Mesenchymal stem cell (in vitro differentiated cells and primary cell): Measurements from ENCODE around the gene SHF.

Experiments
- DNase-seq: peaks from one replicate; pipeline ENCODE4 v3.0.0-alpha.2; 2013
- H2AFZ ChIP-seq: one replicate; pipeline ENCODE4 v1.6.1; 2013; ENCODE audit warnings: low read depth, mild to moderate bottlenecking, control low read depth, inconsistent platforms, low read length, moderate library complexity
- H2AK5ac ChIP-seq: 2 replicates; pipeline ENCODE4 v1.6.1; 2013; ENCODE audit warnings: low read length, moderate library complexity, mild to moderate bottlenecking, inconsistent platforms; ENCODE audit not compliant: severe bottlenecking
- H2BK120ac ChIP-seq: one replicate; pipeline ENCODE4 v1.6.1; 2013; ENCODE audit warnings: low read depth, mild to moderate bottlenecking, inconsistent platforms, low read length, moderate library complexity
- H2BK12ac ChIP-seq, 2 experiments: one replicate each; pipeline ENCODE4 v1.6.1; 2013; ENCODE audit warnings: inconsistent platforms in 2 of 2, low read length in 2 of 2, mild to moderate bottlenecking in 2 of 2, moderate library complexity in 2 of 2, control low read depth in 1 of 2
- H2BK15ac ChIP-seq: one replicate; pipeline ENCODE4 v1.6.1; 2013; ENCODE audit warnings: mild to moderate bottlenecking, low read depth, inconsistent platforms; ENCODE audit not compliant: poor library complexity, severe bottlenecking
- H2BK5ac ChIP-seq: 2 replicates; pipeline ENCODE4 v1.6.1; 2013; ENCODE audit warnings: low read depth, mild to moderate bottlenecking, low read length, control low read depth, inconsistent platforms; ENCODE audit not compliant: poor library complexity, severe bottlenecking
- H3K14ac ChIP-seq, 2 experiments: one replicate each; pipeline ENCODE4 v1.6.1; 2013; ENCODE audit warnings: inconsistent platforms in 2 of 2, low read length in 2 of 2, control low read depth in 1 of 2, mild to moderate bottlenecking in 1 of 2, moderate library complexity in 1 of 2
- H3K18ac ChIP-seq, 2 experiments: one replicate each; pipeline ENCODE4 v1.6.1; 2013; ENCODE audit warnings: inconsistent platforms in 2 of 2, low read length in 2 of 2, control low read depth in 1 of 2, low read depth in 1 of 2, mild to moderate bottlenecking in 1 of 2
- H3K23ac ChIP-seq, 2 experiments: one replicate each; pipeline ENCODE4 v1.6.1; 2013; ENCODE audit warnings: inconsistent platforms in 2 of 2, low read length in 2 of 2, mild to moderate bottlenecking in 2 of 2, moderate library complexity in 2 of 2, control low read depth in 1 of 2
- H3K27ac ChIP-seq: 2 replicates; pipeline ENCODE4 v1.5.1; 2013; ENCODE audit warnings: mild to moderate bottlenecking, moderate library complexity, low read length, control low read depth, inconsistent platforms; ENCODE audit not compliant: poor library complexity, severe bottlenecking
- H3K27me3 ChIP-seq, 2 experiments: 2 replicates each; pipeline versions ENCODE4 v1.6.1 to v1.7.0; 2013; ENCODE audit warnings: low read length in 2 of 2, mild to moderate bottlenecking in 2 of 2, moderate library complexity in 2 of 2, control low read depth in 1 of 2, inconsistent platforms in 1 of 2; ENCODE audit not compliant: control insufficient read depth in 1 of 2, insufficient read depth in 1 of 2
- H3K36me3 ChIP-seq, 2 experiments: 2 replicates each; pipeline versions ENCODE4 v1.6.1 to v1.7.0; 2013; ENCODE audit warnings: low read length in 2 of 2, control low read depth in 1 of 2, inconsistent platforms in 1 of 2, low read depth in 1 of 2, mild to moderate bottlenecking in 1 of 2; ENCODE audit not compliant: insufficient read depth in 2 of 2, control insufficient read depth in 1 of 2
- H3K4ac ChIP-seq, 2 experiments: one replicate each; pipeline ENCODE4 v1.6.1; 2013; ENCODE audit warnings: inconsistent platforms in 2 of 2, low read length in 2 of 2, mild to moderate bottlenecking in 2 of 2, moderate library complexity in 2 of 2, control low read depth in 1 of 2, low read depth in 1 of 2
- H3K4me1 ChIP-seq: 2 replicates; pipeline ENCODE4 v1.6.1; 2013; ENCODE audit warnings: low read depth, low read length, control low read depth; ENCODE audit not compliant: control insufficient read depth, insufficient read depth
- H3K4me2 ChIP-seq: 2 replicates; pipeline ENCODE4 v1.6.1; 2013; ENCODE audit warnings: low read length, mild to moderate bottlenecking, inconsistent platforms; ENCODE audit not compliant: poor library complexity, severe bottlenecking
- H3K4me3 ChIP-seq, 2 experiments: 2 replicates each; pipeline versions ENCODE4 v1.5.1 to v1.7.0; 2013; ENCODE audit warnings: low read length in 2 of 2, mild to moderate bottlenecking in 2 of 2, control low read depth in 1 of 2, low read depth in 1 of 2; ENCODE audit not compliant: insufficient read depth in 1 of 2
- H3K79me1 ChIP-seq: replicated peaks from 2 replicates; pipeline ENCODE4 v1.6.1; 2013; ENCODE audit warnings: mild to moderate bottlenecking, control low read depth, low read length, inconsistent platforms; ENCODE audit not compliant: poor library complexity, severe bottlenecking
- H3K9ac ChIP-seq: 2 replicates; pipeline ENCODE4 v1.7.0; 2013; ENCODE audit warnings: mild to moderate bottlenecking, low read length, moderate library complexity
- H3K9me3 ChIP-seq: 2 replicates; pipeline ENCODE4 v1.7.0; 2013; ENCODE audit warnings: mild to moderate bottlenecking, low read length; ENCODE audit not compliant: control insufficient read depth
- H4K8ac ChIP-seq: one replicate; pipeline ENCODE4 v1.6.1; 2013; ENCODE audit warnings: inconsistent platforms, mild to moderate bottlenecking, low read length, moderate library complexity
- H4K91ac ChIP-seq: one replicate; pipeline ENCODE4 v1.6.1; 2013; ENCODE audit warnings: mild to moderate bottlenecking, low read length, inconsistent platforms
- WGBS: methylation state at CpG from one replicate; pipeline ENCODE4 v1.1.7; 2013; ENCODE audit warnings: mixed read lengths; 5-methylcytosine and 5-hydroxymethylcytosine counted together

Gene SHF

DNA sequence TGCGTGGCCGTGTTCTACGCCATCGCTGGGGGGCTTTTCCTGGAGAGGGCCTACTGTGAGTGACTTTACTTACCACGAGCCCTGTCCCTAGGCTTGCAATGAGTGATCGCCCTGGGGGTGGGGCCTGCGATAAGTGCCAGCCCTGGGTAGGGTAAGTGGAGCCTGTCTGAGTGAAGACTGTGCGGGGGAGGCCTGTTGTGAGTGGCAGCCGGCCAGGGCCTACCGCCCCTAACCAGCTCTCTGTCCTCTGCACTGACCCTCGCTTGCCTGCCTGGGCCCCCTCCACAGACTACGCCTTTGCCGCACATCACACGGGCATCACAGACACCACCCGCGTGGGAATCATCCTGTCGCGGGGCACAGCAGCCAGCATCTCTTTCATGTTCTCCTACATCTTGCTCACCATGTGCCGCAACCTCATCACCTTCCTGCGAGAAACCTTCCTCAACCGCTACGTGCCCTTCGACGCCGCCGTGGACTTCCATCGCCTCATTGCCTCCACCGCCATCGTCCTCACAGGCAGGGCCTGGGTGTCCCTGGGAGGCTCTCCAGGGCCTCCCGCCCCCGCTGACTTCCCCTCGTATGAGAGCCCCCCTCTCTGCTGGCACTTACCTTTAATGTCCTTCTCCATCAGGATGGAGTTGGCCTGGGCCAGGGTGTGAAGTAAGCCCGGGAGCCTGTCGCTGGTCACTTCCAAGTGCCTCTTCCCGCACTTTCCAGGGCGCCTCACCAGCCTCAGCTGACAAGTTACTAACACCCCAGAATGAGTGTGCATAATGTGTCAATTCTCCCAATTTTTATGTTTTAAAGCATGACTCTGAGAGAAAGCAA is 35.6 kb downstream of the SHF start:
- Histone ChIP-seq H3K23ac (no peak overlapping the region), H3K4me3 (no peak overlapping the region), H2AFZ (no peak overlapping the region), H3K27me3 (peaks cover 0 to 7% of the 10 kb centered on the region in 2 experiments), H3K18ac (no peak overlapping the region), H4K8ac (no peak overlapping the region), H2AK5ac (no peak overlapping the region), H3K14ac (peak overlapping the region in 1 of 2 experiments; percentile 38), H2BK5ac (no peak overlapping the region), H2BK120ac (no peak overlapping the region), H3K9me3 (no peaks in the 10 kb centered on the region), H3K9ac (no peak overlapping the region), H3K4me1 (peaks cover 6% of the 10 kb centered on the region), H3K79me1 (no peaks in the 10 kb centered on the region), H3K4me2 (no peak overlapping the region), H2BK12ac (no peak overlapping the region), H3K36me3 (peaks cover 4 to 13% of the 10 kb centered on the region in 2 experiments), H4K91ac (no peak overlapping the region), H2BK15ac (no peak overlapping the region), H3K4ac (no peak overlapping the region), H3K27ac (no peak overlapping the region)
- no peak for DNase-seq
- WGBS: 93% methylated on average over 32 of the region's 36 CpGs

DNA sequence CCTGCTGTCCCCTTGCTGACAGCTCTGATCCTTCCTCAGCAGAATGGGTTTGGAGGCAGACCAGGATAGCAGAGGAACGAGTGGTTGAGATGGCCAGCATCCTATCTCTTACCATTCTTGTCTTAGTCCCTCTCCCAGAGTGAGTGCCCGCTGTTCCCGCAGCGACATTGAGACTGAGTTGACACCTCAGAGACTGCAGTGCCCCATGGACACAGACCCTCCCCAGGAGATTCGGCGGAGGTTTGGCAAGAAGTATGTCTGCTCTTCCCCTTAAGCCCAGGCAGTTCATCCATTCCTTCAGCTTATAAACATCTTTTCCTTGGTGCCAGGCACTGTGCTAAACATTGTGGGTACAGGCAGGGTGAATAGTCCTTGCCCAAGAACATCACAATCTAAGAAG is 36.8 kb downstream of the SHF start:
- no peak overlapping the region for H3K9ac ChIP-seq
- H3K14ac ChIP-seq: no peak overlapping the region
- no peak overlapping the region for H3K27ac ChIP-seq
- no peak overlapping the region for H3K23ac ChIP-seq
- H4K8ac ChIP-seq: no peak overlapping the region
- H3K9me3 ChIP-seq: no peaks in the 10 kb centered on the region
- H3K36me3 ChIP-seq: peaks cover 4 to 13% of the 10 kb centered on the region in 2 experiments
- WGBS: 96% methylated on average over 6 of the region's 6 CpGs
- H3K27me3 ChIP-seq: peaks cover 0 to 15% of the 10 kb centered on the region in 2 experiments
- H3K18ac ChIP-seq: no peak overlapping the region
- H2BK120ac ChIP-seq: no peak overlapping the region
- no peak overlapping the region for H2BK12ac ChIP-seq
- H2AK5ac ChIP-seq: no peak overlapping the region
- H3K4ac ChIP-seq: no peak overlapping the region
- no peak overlapping the region for H4K91ac ChIP-seq
- H3K4me1 ChIP-seq: peaks cover 6% of the 10 kb centered on the region
- no peak overlapping the region for H2BK15ac ChIP-seq
- no peak overlapping the region for H2BK5ac ChIP-seq
- no peaks in the 10 kb centered on the region for H3K79me1 ChIP-seq
- H2AFZ ChIP-seq: no peak overlapping the region
- no peak overlapping the region for H3K4me3 ChIP-seq
- no peak overlapping the region for H3K4me2 ChIP-seq
- no peak for DNase-seq

DNA sequence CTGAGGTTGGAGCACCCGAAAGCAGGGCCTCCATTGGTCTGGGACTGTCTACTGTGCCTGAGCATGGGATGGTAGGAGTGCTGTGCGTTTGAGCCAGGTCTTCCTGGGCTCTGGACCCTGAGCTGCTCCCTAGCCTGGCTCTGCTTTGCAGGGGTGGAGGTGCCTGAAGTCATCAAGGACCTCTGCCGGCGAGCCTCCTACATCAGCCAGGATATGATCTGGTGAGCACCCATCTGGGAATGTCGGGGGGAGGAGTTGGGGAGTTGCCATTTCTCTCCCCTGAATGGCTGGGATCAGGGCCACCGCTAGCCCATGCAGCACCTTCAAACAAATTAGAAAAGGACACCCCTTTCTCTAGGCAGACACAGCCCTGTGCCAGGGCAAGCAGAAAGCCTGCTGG is 37.3 kb downstream of the SHF start:
- H3K4me2 ChIP-seq: no peak overlapping the region
- H3K9me3 ChIP-seq: no peaks in the 10 kb centered on the region
- H3K9ac ChIP-seq: no peak overlapping the region
- peaks cover 6% of the 10 kb centered on the region for H3K4me1 ChIP-seq
- H3K4me3 ChIP-seq: no peak overlapping the region
- peaks cover 0 to 17% of the 10 kb centered on the region in 2 experiments for H3K27me3 ChIP-seq
- no peak overlapping the region for H2AFZ ChIP-seq
- peaks cover 4 to 13% of the 10 kb centered on the region in 2 experiments for H3K36me3 ChIP-seq
- H3K18ac ChIP-seq: no peak overlapping the region
- no peak overlapping the region for H2BK120ac ChIP-seq
- H2AK5ac ChIP-seq: no peak overlapping the region
- no peak for DNase-seq
- H3K14ac ChIP-seq: no peak overlapping the region
- no peak overlapping the region for H2BK5ac ChIP-seq
- no peak overlapping the region for H4K8ac ChIP-seq
- no peak overlapping the region for H4K91ac ChIP-seq
- H3K23ac ChIP-seq: no peak overlapping the region
- 79% methylated on average over 6 of the region's 6 CpGs for WGBS
- H3K27ac ChIP-seq: no peak overlapping the region
- no peak overlapping the region for H2BK12ac ChIP-seq
- no peaks in the 10 kb centered on the region for H3K79me1 ChIP-seq
- H3K4ac ChIP-seq: no peak overlapping the region
- H2BK15ac ChIP-seq: no peak overlapping the region

DNA sequence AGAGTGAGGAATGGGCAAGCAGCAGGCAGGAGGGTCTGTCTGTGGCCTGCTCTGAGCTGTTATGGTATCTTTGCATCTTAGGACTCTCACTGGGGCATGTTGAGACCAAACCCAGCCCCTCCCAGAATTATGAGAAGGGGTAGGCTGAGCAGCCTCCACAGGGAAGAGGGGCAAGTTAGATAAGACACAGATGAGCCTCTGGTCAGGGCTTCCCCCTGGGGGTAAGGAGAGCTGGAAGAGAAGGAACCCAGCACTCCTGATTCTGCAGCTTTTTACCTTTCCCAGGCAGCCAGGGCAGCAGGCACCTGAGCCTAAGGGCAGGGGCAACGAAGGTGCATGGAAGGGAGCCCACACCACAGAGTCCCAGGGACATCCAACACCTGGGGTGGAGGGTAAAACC is 38.7 kb downstream of the SHF start:
- Histone ChIP-seq H3K27me3 (peaks cover 2 to 27% of the 10 kb centered on the region in 2 experiments), H3K23ac (peak overlapping the region in 1 of 2 experiments; percentile 52), H3K27ac (no peak overlapping the region), H2BK5ac (no peak overlapping the region), H4K91ac (no peak overlapping the region), H3K9me3 (no peaks in the 10 kb centered on the region), H3K9ac (no peak overlapping the region), H3K4me1 (peaks cover 6% of the 10 kb centered on the region), H2BK120ac (no peak overlapping the region), H3K36me3 (peaks cover 4 to 13% of the 10 kb centered on the region in 2 experiments), H3K18ac (no peak overlapping the region), H4K8ac (no peak overlapping the region), H2AK5ac (no peak overlapping the region), H3K79me1 (no peaks in the 10 kb centered on the region), H3K4me3 (no peak overlapping the region), H3K4ac (no peak overlapping the region), H2BK12ac (no peak overlapping the region), H3K4me2 (no peak overlapping the region), H2AFZ (no peak overlapping the region), H2BK15ac (no peak overlapping the region), H3K14ac (no peak overlapping the region)
- no peak for DNase-seq
- 44% methylated on average over 1 of the region's 1 CpG for WGBS
